NCI-H1092 treated with DMSO at 0.1 percent for 48 hours (cell line): ENCODE measurements around the gene KCNN1.
"Not testable (repeated sequence)": the region's sequence is repeated elsewhere in the genome, so short reads cannot be mapped to it uniquely, and the experiment has no call there.

Source experiments
- DNase-seq: peaks from one replicate; lab custom pipeline; 2025; lab: John Stamatoyannopoulos, UW

The KCNN1 gene

GRCh38 chr19:17966550-17967256 is at the start of gene KCNN1:
KCNN1 (plus strand) TSS chr19:17967107; CDS start chr19:17973889, 6,782 bp downstream.
- peak; percentile 15 for DNase-seq

DNA sequence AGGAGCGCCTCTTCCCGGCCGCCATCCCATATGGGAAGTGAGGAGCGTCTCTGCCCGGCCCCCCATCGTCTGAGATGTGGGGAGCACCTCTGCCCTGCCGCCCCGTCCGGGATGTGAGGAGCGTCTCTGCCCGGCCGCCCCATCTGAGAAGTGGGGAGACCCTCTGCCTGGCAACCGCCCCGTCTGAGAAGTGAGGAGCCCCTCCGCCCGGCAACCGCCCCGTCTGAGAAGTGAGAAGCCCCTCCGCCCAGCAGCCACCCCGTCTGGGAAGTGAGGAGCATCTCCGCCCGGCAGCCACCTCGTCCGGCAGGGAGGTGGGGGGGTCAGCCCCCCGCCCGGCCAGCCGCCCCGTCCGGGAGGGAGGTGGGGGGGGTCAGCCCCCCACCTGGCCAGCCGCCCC is 48.8 kb upstream of the KCNN1 start:
- DNase-seq, result not testable (repeated sequence)

- DNase-seq, result not testable (repeated sequence)
Measured at GRCh38 chr19:17919122-17919521, 47.8 kb upstream of the KCNN1 start.

GRCh38 chr19:17920527-17920926 is 46.4 kb upstream of the KCNN1 start:
- no peak for DNase-seq

- no peak for DNase-seq
Measured at GRCh38 chr19:17922138-17922537, 44.8 kb upstream of the KCNN1 start.

- DNase-seq, result no peak
Measured at GRCh38 chr19:17926044-17926443, 40.9 kb upstream of the KCNN1 start.

DNA sequence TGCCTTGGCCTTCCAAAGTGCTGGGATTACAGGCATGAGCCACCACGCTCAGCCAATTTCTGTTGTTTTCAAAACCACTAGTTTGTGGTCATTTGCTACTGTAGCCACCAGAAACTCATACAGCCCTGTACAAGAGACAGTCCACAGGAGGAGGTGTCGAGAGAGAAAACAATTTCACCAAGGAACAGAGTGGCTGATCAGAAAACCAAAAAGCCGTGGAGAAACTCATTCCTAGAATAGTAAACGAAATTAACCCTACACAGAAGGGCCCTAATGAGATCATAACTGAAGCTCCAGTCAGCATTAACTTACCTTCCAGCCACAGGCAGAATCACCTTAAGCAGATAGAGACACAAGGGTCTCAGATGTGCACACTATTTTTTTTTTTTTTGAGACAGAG is 37.9 kb upstream of the KCNN1 start:
- no peak for DNase-seq

DNA sequence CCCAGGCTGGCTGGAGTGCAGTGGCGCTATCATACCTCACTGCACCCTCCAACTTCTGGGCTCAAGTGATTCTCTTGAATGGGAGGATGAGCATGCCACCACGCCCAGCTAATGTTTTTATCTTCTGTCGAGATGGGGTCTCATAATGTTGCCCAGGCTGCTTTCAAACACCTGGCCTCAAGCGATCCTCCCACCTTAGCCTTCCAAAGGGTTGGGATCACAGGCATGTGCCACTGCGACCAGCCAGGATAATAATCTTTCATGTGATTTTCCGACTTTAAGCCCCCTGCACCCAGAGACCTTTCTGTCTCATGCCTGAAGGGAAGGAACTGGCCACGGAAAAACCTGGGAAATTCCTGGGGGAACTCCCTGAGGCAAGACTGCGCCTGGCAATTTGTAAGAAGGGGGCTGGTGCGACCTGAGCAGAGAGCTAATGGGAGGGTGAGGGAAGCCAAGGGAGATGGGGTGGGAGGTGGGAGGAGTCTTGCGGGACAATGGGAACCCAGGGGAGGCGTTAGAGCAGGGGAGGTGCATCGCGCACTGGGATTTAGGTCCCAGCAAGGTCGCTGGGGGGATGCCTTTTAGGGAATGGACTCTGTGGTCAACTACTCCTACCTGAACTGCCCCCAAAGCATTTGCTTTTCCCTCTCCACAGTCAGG is 35.2 kb upstream of the KCNN1 start:
- peak; percentile 30 for DNase-seq

DNA sequence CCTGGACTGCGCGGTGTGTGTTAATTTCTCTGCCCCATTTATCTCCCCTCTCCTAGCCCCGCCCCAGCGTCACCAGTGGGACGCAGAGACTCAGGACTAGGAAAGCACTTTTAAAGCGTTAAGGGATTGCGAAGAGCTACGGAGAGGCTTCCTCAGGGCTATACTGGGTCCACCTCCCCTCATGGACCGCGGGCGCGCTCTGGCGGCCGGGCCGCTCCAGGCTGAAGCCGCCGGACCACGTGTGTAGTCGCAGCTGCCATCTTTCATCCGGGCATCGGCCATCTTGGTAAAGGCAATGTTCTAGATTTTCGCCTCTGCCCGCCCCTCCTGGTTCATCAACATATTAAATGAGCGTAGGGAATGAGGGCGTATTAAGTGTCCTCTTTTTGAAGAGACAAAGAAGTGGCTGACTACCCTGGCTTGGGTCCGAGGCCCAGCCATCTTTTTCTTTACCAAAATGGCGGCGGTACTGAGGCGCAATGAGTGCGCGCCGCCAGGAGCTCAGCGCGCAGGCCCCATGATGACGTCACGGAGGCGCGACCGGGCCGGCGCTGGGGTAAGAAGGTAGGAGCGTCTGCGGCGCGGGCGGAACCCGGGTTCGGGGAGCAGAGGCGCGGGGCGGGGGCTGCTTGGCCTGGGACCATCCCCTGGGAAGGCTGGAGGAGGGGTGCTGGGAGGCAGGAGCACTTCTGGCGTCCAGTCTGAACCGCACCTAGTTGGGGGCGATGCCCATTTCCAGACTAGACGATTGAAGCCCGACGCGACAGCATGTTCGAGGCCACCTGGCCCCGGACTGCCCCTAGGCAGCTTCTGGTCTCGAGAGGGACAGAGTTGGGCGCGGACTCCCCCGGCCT is 34.2 kb upstream of the KCNN1 start, which contains the start of gene CCDC124:
Gene CCDC124, plus strand, starts transcription at position 531 of the 854 bp plus-strand sequence. CDS start 3,406 bp downstream, outside the sequence.
- DNase-seq, result peak; percentile 97

DNA sequence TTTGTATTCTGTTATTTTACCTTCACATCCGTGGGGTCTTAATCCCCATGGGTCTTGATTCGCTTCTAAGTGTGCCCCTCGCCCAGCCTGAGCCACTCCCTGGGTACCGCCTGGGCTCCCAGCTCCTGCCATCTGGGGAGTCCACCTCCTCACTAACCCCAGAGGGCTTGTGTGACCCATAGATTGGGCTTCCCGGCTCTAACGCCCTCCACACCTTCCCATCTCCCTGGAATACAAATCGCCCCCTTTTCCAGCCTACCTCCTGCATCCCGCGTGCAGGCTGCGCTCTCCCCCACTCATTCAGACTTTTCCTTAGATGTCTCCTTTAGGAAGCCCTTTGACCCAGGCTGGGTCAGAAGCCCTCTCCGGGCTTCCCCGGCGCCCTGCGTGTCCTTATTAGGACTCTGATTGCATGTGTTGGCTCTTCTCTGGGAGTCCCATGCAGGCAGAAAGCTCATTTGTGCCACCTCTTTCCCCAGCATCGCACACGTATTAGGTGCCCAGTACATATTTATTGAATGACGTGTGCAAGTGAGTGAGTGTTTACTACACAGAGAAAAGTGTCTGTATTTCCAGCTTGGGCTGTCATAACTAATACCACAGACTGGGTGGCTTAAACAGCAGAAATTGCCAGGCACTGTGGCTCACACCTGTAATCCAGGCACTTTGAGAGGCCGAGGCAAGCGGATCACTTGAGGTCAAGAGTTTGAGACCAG is 33.3 kb upstream of the KCNN1 start:
- no peak for DNase-seq

GRCh38 chr19:17936379-17936778 is 30.5 kb upstream of the KCNN1 start:
- DNase-seq, result no peak

GRCh38 chr19:17937371-17937900 is 29.5 kb upstream of the KCNN1 start:
- DNase-seq, result no peak

DNA sequence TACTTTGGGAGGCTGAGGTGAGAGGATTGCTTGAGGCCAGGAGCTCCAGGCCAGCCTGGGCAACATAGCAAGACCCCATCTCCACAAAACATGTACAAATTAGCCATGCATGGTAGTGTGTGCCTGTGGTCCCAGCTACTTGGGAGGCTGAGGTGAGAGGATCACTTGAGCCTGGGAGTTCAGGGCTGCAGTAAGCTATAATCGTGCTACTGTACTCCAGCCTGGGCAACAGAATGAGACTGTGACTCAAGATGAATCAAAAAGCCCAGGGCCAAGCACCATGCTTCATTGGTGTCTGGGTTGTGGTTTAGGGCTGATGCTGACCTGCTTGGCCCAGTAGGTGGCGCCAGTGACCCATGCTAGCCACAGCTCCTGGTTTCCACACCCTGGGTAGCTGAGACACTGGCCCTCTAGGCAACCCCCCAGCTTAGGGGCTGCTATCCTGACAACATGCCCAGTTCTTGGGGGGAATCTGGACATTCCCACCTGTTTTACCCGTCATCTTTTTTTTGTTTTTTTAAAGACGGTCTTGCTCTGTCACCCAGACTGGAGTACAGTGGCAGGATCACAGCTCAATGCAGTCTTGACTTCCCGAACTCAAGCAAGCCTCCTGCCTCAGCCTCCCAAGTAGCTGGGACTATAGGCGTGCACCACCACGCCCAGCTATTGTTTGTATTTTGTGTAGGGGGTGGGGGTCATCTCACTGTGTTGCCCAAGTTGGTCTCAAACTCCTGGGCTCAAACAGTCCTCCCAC is 28.6 kb upstream of the KCNN1 start:
- DNase-seq, result peak; percentile 49

DNA sequence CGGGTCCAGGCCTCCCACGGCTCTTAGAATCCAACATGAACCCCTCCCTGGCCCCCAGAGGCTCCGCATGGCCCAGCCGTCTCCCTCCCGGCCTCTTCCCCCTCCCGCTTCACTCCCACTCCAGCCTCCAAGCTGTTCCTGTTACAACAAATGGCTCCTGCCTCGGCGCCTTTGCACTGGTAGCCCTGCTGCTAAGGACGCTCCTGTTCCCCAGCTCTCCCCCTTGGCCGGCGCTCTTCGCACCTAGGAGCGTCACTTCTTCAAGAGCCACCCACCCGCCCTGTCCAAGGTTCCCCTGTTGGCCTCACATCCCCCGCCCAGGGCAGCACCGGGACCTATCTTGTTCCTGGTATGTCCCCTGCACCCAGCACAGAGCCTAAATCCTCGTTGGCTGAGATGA is 24.7 kb upstream of the KCNN1 start:
- DNase-seq, result no peak

GRCh38 chr19:17942582-17943273 is 24.2 kb upstream of the KCNN1 start:
- DNase-seq, result no peak

- no peak for DNase-seq
Measured at GRCh38 chr19:17943274-17944221, 23.4 kb upstream of the KCNN1 start.

- DNase-seq, result no peak
Measured at GRCh38 chr19:17944301-17944700, 22.6 kb upstream of the KCNN1 start.

- DNase-seq, result no peak
Measured at GRCh38 chr19:17946965-17947784, 19.7 kb upstream of the KCNN1 start.
